Tongue (tissue), 2 donors: ENCODE measurements around the gene SLC22A4. TPM values are rescaled to one million over a fixed set of nuclear protein-coding genes. Genes with fewer than 3 reads are reported as not detected.

Source experiments
- DNase-seq: peaks from one replicate; pipeline ENCODE4 v3.0.0-alpha.2; 2015
- total RNA-seq: library from RNA; depleted of rRNA; stranded (reverse); fragments of >200 nt; gene quantifications from one replicate; pipeline ENCODE4 v1.2.3, GENCODE V29; 2014

The SLC22A4 gene
- total RNA-seq, 1 donor from 2014 or later: 1.7 TPM

GRCh38 chr5:132262882-132263547, 31.2 kb upstream of the SLC22A4 start:
- no peak for DNase-seq

DNA sequence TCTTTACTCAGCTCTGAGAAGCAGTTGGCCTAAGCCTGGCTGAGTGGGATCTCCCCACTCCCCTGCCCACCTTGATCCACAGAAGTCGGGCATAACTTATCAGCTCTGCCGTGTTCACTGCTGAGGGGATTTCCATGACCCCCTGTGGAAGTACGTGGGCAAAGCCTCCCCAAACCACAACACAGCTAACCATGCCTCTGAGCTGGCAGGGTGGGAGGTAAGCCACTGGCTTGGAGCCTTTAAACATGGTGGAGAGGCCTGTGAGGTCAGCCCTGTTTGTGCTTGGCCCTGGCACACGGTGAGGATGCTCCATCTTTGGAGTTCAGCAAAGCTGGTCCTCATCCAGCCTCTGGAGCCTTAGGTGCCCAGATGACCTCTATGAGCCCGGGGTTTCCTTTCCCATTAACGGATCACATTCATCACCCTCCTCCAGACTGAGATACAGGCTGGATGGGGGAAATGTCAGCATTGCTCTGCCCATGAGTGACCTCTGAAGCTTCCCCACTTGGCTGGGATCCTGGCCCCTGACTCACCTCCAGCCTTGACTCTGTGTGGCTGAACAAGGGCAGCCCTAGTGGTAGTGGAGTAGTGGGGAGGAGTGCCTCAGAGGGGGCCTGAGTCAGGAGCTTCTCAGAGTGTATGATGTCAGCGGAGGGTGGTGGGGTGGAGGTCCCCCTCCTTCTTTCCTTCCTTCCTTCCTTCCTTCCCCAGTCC, 30.5 kb upstream of the SLC22A4 start:
- no peak for DNase-seq

- DNase-seq: no peak
Observed at GRCh38 chr5:132264546-132265335, 29.5 kb upstream of the SLC22A4 start.

DNA sequence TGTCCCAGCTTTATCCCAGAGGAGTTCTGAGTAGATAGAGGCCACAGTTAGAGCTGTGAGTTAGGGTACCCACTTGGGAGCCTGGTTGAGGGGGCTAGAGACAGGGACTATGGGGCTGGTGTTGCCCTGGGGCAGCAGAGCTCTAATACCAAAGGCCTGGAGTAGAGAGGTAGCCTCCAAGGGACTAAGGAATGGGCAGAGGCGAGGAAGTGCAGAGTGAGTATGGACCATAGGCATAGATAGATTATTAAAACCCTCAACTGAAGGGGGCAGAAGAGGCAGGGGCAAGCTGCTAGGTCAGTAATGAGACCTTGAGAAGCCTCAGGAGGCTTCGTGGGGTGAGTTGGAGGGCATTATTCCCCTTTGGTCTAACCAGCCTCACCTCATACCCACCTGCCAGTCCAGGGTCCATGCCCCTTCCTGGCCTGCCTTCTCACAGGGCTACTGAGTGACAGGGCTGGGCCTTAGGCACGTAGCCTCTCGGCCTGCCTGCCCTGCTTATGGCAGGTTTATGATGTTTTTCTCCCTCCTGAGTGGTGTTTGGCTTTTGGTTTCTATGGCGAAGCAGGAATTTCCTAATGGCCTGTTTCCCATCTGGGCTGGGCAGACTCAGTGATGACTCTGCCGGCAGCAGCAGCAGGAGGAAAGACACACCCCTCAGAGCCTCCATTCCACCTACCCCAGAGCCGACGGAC, 28.7 kb upstream of the SLC22A4 start:
- peak; percentile 88 for DNase-seq

- no peak for DNase-seq
Observed at GRCh38 chr5:132266031-132266835, 28.0 kb upstream of the SLC22A4 start.

- DNase-seq: no peak
Observed at GRCh38 chr5:132266836-132267160, 27.4 kb upstream of the SLC22A4 start.

DNA sequence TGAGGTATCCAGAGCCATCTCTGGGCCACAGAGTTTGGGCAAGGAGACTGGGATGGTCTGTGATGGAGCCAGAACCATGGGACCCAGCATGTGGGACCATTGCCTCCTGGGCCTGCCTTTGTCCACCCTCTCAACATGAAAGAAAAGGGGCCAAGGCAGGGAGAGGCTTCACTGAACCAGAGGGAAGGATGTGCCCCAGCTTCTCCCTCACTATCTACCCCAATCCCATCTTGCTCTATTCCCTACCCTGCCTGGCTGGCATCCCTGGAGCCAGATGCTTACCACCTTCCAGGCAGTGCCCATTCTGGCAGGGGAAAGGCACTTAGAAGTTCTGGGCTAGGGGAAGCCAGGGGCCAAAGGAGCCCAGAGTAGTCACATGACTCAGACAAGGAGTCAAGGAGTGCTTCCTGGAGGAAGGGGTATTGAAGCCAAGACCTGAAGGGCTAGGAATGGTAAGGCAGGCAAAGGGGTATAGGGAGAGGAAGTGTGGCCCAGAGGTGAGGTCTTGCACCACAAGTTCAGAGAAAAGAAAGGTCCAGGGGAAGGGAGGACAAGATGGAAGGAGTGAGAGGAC, 26.9 kb upstream of the SLC22A4 start:
- no peak for DNase-seq

DNA sequence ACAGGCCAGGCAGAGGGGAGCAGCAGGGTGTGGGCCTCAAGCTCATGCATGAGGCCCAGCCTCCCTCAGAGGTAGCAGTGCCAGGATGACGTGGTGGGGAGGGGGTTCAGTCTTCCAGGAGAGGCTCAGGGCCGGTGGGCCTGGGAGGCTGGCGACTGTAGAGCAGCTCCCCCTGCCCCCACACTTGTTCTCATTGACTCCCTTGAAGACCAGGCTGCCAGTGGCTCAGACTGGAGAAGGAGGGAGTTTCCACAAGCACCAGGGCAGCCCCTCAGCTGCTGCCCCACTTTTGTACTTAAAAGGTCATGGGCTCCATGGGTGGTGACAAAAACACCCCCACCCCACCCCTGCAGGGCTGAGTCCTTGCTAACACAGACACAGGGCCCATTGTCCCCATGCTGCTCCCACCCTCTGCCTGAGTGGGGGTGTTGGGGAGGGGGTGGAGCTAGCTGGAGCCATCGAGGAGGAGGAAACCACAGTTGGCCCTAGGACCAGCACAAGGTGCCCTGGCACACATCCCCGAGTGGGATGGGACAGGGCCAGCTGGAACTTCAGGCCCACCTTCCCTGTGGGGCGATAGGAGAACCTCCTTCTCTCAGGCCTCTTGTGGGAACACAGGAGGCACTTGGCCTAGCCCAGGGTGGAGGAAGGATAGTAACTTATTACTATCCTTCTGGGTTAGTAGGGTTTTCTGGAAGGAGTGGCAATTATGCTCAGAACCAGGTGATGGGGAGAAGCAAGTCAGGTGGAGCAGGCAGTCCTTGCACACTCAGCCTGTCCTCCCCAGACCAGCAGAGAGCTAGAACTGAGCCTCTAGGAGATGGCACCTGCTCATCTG, 26.0 kb upstream of the SLC22A4 start:
- DNase-seq: peak; percentile 68

- DNase-seq: no peak
Observed at GRCh38 chr5:132268769-132269551, 25.2 kb upstream of the SLC22A4 start.

DNA sequence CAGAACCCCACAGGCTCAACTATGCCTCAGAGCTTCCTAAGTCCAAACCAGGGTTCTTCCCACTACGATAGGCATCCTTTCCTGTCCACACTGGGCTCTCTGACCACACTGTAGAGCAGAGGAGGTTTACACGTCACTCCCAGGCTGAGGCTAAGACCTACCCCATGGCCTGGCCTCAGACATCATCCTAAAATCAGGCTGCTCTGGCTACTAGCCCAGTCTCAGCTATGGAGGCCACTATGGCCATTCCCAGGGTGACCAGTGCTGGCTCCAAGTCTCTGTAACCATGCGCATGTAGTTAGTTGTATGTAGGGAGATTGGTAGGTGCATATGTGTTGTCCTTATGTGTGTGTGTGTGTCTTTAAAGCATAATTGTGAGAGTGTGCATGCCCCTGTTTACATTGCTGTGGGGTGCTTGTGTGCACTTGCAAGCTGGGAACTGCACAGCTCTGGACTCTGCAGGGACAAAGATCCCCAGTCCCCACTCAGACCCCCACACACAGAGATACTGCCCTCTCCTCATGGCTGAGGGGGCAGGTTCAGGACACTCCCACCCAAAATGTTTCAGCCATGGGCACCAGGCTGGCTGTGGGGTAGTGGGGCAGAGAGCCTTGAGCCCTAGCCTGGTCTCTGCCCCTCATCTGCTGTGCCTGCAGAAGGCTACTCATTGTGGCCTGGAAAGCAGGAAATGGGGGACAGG, 24.4 kb upstream of the SLC22A4 start:
- no peak for DNase-seq

DNA sequence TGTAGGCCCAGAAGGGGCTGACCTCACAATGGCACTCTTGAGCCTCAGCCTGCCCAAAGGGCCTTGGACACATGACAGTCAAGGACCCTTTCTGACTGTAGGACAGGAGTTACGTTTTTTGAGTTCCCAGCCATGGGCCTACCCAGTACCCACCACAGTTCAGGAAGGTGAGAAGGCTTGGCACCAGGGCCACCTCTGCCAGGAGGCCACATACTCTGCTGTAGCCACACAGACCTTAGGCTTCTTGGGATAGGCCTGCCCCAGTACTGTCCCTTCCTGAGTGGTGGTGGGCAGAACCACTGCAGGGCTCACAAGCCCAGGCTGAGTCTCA, 23.9 kb upstream of the SLC22A4 start:
- no peak for DNase-seq

GRCh38 chr5:132270706-132271105, 23.5 kb upstream of the SLC22A4 start:
- DNase-seq: peak; percentile 88

DNA sequence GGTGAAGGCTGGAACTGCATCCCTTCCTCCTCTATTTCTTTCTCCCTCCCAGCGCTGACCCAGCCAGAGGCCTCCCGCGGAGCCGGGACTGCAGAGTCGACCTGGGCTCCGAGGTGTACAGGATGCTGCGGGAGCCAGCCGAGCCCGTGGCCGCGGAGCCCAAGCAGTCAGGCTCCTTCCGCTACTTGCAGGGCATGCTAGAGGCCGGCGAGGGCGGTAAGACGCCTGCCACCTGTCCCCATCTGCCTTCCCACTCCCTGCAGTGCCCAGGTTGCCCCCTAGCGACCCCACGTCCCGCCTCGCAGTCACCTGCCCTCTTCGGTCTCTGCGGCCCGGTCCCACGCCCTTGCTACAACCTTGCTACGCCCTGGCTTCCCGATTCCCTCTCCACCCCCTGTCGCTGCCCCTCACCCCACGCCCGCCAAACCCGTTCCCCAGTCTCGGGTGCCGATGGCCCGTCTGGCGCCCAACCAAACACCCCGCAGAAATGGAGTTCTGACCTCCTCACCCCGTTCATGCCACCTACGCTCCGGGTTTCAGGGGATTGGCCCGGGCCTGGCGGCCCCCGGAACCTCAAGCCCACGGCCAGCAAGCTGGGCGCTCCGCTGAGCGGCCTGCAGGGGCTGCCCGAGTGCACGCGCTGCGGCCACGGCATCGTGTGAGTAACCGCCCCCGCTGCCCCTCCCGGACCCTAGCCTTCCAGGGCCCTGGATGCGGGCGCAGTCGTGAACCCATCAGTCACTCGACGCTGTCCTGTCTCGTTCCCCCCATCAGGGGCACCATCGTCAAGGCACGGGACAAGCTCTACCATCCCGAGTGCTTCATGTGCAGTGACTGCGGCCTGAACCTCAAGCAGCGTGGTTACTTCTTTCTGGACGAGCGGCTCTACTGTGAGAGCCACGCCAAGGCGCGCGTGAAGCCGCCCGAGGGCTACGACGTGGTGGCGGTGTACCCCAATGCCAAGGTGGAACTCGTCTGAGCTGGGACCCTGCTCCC, 22.6 kb upstream of the SLC22A4 start:
- DNase-seq: no peak

DNA sequence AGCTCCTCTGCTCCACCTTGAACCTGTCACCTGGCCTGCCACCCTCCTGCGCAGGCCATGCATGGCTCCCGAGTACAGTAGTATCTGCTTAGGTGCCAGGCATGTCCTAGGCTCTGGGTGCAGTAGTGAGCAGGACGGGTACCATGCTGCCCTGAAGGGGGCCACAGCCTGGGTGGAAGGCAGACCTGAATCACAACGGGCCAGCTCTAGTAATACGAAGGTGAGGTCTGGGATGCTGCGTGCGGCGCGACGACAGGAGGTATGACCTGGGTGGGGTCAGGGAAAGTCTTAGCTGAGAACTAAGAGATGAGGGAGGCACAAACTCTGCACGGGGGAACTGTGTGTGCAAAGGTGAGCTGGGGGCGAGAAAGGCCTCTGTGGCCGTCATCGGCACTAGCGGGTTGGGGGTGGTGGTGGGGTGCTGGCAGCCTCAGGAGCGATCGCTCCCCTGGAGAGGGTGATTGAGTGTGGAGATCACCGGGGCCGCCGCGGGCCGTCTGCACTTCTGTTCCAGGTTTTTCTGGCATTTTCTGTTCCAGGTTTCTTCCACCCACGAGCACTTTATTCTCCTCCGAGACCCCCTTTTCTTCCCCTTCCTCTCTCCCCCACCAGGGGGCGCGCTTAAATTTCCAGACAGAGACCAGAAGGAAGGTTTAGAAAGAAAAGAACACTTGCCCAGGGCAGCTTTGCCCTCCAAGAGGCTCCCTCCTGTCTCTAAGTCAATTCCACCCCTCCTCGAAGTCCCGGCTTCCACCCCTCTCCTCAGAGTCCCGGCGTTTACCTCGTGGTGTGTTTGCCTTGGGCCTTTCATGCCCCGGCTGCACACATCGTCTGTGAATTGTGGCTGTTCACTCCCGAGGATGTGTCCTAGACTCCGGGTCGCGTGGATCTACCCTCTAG, 21.6 kb upstream of the SLC22A4 start:
- peak; percentile 87 for DNase-seq

- no peak for DNase-seq
Observed at GRCh38 chr5:132273631-132274030, 20.6 kb upstream of the SLC22A4 start.

GRCh38 chr5:132274050-132274792, 20.0 kb upstream of the SLC22A4 start:
- no peak for DNase-seq
